ENCODE measurements around the gene ME3. TPM values are rescaled to one million over a fixed set of nuclear protein-coding genes. Genes with fewer than 3 reads are reported as not detected.

The ME3 gene
- total RNA-seq, 1 donor, result 19.9 TPM

GRCh38 chr11:86676533-86677154 is 4.2 kb upstream of the ME3 start:
- no peak for DNase-seq (ENCODE audit: low read depth)
- no peak overlapping the region for H3K4me3 ChIP-seq (ENCODE audit: low read depth, low read length)
- TF ChIP-seq CTCF (IDR thresholded peaks at IDR 0.05; ENCODE audit: insufficient read depth, low read depth, low read length), result peak; percentile 45

GRCh38 chr11:86676010-86676409 is 3.6 kb upstream of the ME3 start:
- no peak for DNase-seq (ENCODE audit: low read depth)
- H3K4me3 ChIP-seq (ENCODE audit: low read depth, low read length), result no peak overlapping the region
- TF ChIP-seq CTCF (IDR thresholded peaks at IDR 0.05; ENCODE audit: insufficient read depth, low read depth, low read length), result no peak

GRCh38 chr11:86675017-86675416 is 2.6 kb upstream of the ME3 start:
- DNase-seq (ENCODE audit: low read depth), result no peak
- no peak overlapping the region for H3K4me3 ChIP-seq (ENCODE audit: low read depth, low read length)
- TF ChIP-seq CTCF (IDR thresholded peaks at IDR 0.05; ENCODE audit: insufficient read depth, low read depth, low read length), result no peak

GRCh38 chr11:86673872-86674750 is 1.7 kb upstream of the ME3 start:
- TF ChIP-seq CTCF (IDR thresholded peaks at IDR 0.05; ENCODE audit: insufficient read depth, low read depth, low read length), result no peak
- no peak overlapping the region for H3K4me3 ChIP-seq (ENCODE audit: low read depth, low read length)
- no peak for DNase-seq (ENCODE audit: low read depth)

- H3K4me3 ChIP-seq (ENCODE audit: low read depth, low read length), result no peak overlapping the region
- no peak for TF ChIP-seq CTCF (IDR thresholded peaks at IDR 0.05; ENCODE audit: insufficient read depth, low read depth, low read length)
- no peak for DNase-seq (ENCODE audit: low read depth)
Observed at GRCh38 chr11:86673055-86673843, 833 bp upstream of the ME3 start.

GRCh38 chr11:86671531-86672006 is 847 bp downstream of the ME3 start:
- H3K4me3 ChIP-seq (ENCODE audit: low read depth, low read length), result peak overlapping the region; percentile 72
- DNase-seq (ENCODE audit: low read depth), result peak; percentile 38
- no peak for TF ChIP-seq CTCF (IDR thresholded peaks at IDR 0.05; ENCODE audit: insufficient read depth, low read depth, low read length)
